SK-N-SH treated with all-trans-retinoic acid at 6 μM for 48 hours (cell line): ENCODE measurements around the gene PDLIM4.

Source experiments
- ATAC-seq: fragments of 200-7000 bp; cut with Tn5 transposase; 3 replicates; pipeline ENCODE4 v1.9.1; 2020; ENCODE audit warnings: mild to moderate bottlenecking, moderate library complexity
- ARNTL ChIP-seq: fragments of 450-650 bp; formaldehyde crosslinking; IDR thresholded peaks from 2 replicates; pipeline ENCODE4 v1.5.0; 2020; ENCODE audit warnings: low read depth, mild to moderate bottlenecking, moderate library complexity, borderline replicate concordance
- BACH2 ChIP-seq: fragments of 250-450 bp; sonication (Bioruptor Pico); IDR thresholded peaks from 2 replicates; pipeline ENCODE4 v1.9.0; 2021; ENCODE audit warnings: mild to moderate bottlenecking, borderline replicate concordance
- CSDC2 ChIP-seq: fragments of 250-450 bp; sonication (Bioruptor Pico); IDR thresholded peaks from 2 replicates; pipeline ENCODE4 v1.5.0; 2020; ENCODE audit warnings: mild to moderate bottlenecking, moderate library complexity
- ESRRG ChIP-seq: fragments of 250-450 bp; sonication (Bioruptor Pico); IDR thresholded peaks from 2 replicates; pipeline ENCODE4 v1.6.1; 2021; ENCODE audit warnings: mild to moderate bottlenecking
- GLIS3 ChIP-seq: fragments of 250-450 bp; sonication (Bioruptor Pico); IDR thresholded peaks from 2 replicates; pipeline ENCODE4 v1.5.0; 2020; ENCODE audit warnings: mild to moderate bottlenecking, moderate library complexity
- ISL1 ChIP-seq: fragments of 250-450 bp; sonication (Bioruptor Pico); IDR thresholded peaks from 2 replicates; pipeline ENCODE4 v2.1.2; 2022; ENCODE audit warnings: mild to moderate bottlenecking, moderate library complexity
- OSR1 ChIP-seq: fragments of 250-450 bp; sonication (Bioruptor Pico); IDR thresholded peaks from 2 replicates; pipeline ENCODE4 v1.8.0; 2022; ENCODE audit warnings: moderate library complexity, mild to moderate bottlenecking, inconsistent platforms
- PATZ1 ChIP-seq: fragments of 250-450 bp; sonication (Bioruptor Pico); IDR thresholded peaks from 2 replicates; pipeline ENCODE4 v1.8.0; 2020; ENCODE audit warnings: mild to moderate bottlenecking, moderate library complexity, borderline replicate concordance
- POU6F1 ChIP-seq: fragments of 250-450 bp; sonication (Bioruptor Pico); IDR thresholded peaks from 2 replicates; pipeline ENCODE4 v1.8.0; 2021; ENCODE audit warnings: low read depth, mild to moderate bottlenecking, moderate library complexity, borderline replicate concordance
- PPARA ChIP-seq: fragments of 250-450 bp; sonication (Bioruptor Pico); IDR thresholded peaks from 2 replicates; pipeline ENCODE4 v1.5.0; 2020; ENCODE audit warnings: mild to moderate bottlenecking, borderline replicate concordance
- SNAI2 ChIP-seq: fragments of 250-450 bp; sonication (Bioruptor Pico); IDR thresholded peaks from 2 replicates; pipeline ENCODE4 v1.5.0; 2020; ENCODE audit warnings: mild to moderate bottlenecking, moderate library complexity
- TOX ChIP-seq: fragments of 250-450 bp; sonication (Bioruptor Pico); IDR thresholded peaks from 2 replicates; pipeline ENCODE4 v1.8.0; 2021; ENCODE audit warnings: mild to moderate bottlenecking, moderate library complexity, borderline replicate concordance
- ZFP3 ChIP-seq: fragments of 250-450 bp; sonication (Bioruptor Pico); IDR thresholded peaks from 2 replicates; pipeline ENCODE4 v1.5.0; 2020; ENCODE audit warnings: mild to moderate bottlenecking, moderate library complexity
- ZFP30 ChIP-seq: fragments of 450-650 bp; formaldehyde crosslinking; IDR thresholded peaks from 2 replicates; pipeline ENCODE4 v1.5.0; 2022; ENCODE audit warnings: mild to moderate bottlenecking, moderate library complexity
- ZNF565 ChIP-seq: fragments of 450-650 bp; formaldehyde crosslinking; conservative IDR thresholded peaks from 2 replicates; pipeline ENCODE4 v1.5.0; 2020; ENCODE audit warnings: low read depth, mild to moderate bottlenecking, moderate library complexity
- ZNF8 ChIP-seq: fragments of 450-650 bp; formaldehyde crosslinking; IDR thresholded peaks from 2 replicates; pipeline ENCODE4 v1.5.0; 2020; ENCODE audit warnings: mild to moderate bottlenecking, moderate library complexity
- TF ChIP-seq, protein P1 (sequence below): fragments of 250-450 bp; sonication (Bioruptor Pico); IDR thresholded peaks from 2 replicates; pipeline ENCODE4 v1.5.1; 2021; ENCODE audit warnings: mild to moderate bottlenecking, moderate library complexity
- TF ChIP-seq, protein P2 (sequence below): fragments of 250-450 bp; sonication (Bioruptor Pico); IDR thresholded peaks from 2 replicates; pipeline ENCODE4 v1.5.1; 2020; ENCODE audit warnings: low read depth, mild to moderate bottlenecking, moderate library complexity

PDLIM4 gene

GRCh38 chr5:132260714-132261551, 3.4 kb downstream of the PDLIM4 start:
- ATAC-seq: no peak; the same call in 2 of the 3 replicates
- TF ChIP-seq ZFP3 (CRISPR knock-in tag) (0 out of 2 replicates have a peak, but pooled peaks have one; percentile 35), ISL1 (CRISPR knock-in tag) (0 out of 2 replicates have a peak, but pooled peaks have one; percentile 7), SNAI2 (no peak)

- ATAC-seq: no peak
Measured at GRCh38 chr5:132261881-132262845, 4.7 kb downstream of the PDLIM4 start.

DNA sequence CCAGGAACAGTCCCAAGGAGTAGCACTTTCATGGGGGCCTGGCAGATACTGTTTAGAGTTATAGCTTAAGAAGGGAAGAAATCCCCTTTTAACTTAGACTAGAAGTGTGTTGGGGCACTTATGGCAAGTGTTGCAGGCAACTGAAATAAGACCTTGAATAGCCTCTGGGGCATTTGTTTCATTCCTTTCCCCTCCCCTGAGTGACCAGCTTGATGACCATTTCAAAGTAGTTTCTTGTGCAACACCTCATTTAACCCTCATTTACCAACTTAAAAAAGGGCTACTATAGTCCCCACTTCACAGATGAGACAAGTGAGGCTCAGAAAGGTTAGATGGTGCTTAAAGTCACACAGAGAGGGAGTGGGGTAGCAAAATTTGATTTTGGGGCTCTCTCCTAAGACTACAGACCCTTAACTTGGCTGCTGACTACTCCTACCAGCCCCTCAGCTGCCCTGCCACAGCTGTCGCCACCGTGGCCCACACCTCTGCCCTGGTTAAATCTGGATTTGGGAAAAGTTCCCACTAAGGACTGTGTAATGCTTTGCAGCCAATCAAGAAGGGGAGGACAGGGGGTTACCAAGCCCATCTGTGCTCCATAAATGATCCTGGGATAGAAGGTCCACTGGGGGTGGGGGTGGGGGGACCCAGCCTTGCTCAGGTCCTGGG, 5.5 kb downstream of the PDLIM4 start:
- ATAC-seq: no peak
- TF ChIP-seq ZNF565 (CRISPR knock-in tag) (no peak), OSR1 (no peak), ARNTL (CRISPR knock-in tag) (no peak), CSDC2 (CRISPR knock-in tag) (no peak), PPARA (CRISPR knock-in tag) (no peak), ZFP30 (CRISPR knock-in tag) (no peak), BACH2 (CRISPR knock-in tag) (no peak), SNAI2 (no peak)
- TF ChIP-seq, protein P1, sequence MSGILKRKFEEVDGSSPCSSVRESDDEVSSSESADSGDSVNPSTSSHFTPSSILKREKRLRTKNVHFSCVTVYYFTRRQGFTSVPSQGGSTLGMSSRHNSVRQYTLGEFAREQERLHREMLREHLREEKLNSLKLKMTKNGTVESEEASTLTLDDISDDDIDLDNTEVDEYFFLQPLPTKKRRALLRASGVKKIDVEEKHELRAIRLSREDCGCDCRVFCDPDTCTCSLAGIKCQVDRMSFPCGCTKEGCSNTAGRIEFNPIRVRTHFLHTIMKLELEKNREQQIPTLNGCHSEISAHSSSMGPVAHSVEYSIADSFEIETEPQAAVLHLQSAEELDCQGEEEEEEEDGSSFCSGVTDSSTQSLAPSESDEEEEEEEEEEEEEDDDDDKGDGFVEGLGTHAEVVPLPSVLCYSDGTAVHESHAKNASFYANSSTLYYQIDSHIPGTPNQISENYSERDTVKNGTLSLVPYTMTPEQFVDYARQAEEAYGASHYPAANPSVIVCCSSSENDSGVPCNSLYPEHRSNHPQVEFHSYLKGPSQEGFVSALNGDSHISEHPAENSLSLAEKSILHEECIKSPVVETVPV (CRISPR knock-in tag): no peak
- TF ChIP-seq, protein P2, sequence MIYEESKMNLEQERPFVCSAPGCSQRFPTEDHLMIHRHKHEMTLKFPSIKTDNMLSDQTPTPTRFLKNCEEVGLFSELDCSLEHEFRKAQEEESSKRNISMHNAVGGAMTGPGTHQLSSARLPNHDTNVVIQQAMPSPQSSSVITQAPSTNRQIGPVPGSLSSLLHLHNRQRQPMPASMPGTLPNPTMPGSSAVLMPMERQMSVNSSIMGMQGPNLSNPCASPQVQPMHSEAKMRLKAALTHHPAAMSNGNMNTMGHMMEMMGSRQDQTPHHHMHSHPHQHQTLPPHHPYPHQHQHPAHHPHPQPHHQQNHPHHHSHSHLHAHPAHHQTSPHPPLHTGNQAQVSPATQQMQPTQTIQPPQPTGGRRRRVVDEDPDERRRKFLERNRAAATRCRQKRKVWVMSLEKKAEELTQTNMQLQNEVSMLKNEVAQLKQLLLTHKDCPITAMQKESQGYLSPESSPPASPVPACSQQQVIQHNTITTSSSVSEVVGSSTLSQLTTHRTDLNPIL (CRISPR knock-in tag): no peak

More at GRCh38 chr5:132261881-132262845, 4.7 kb downstream of the PDLIM4 start:
- TF ChIP-seq ARNTL (CRISPR knock-in tag) (no peak), OSR1 (no peak), POU6F1 (no peak), CSDC2 (CRISPR knock-in tag) (no peak), ZFP3 (CRISPR knock-in tag) (no peak), ZNF565 (CRISPR knock-in tag) (no peak), ESRRG (CRISPR knock-in tag) (no peak), PATZ1 (no peak), ZFP30 (CRISPR knock-in tag) (no peak), GLIS3 (CRISPR knock-in tag) (no peak), TOX (CRISPR knock-in tag) (no peak), ZNF8 (no peak), BACH2 (CRISPR knock-in tag) (no peak)
- TF ChIP-seq, protein P1 (CRISPR knock-in tag): no peak
